ENCODE results near the gene PDSS2. TPM values are rescaled to one million over a fixed set of nuclear protein-coding genes. Genes with fewer than 3 reads are reported as not detected.

The PDSS2 gene
- total and polyA plus RNA-seq, 8 donors = 2.7 to 10.1 (median 6.2) TPM

DNA sequence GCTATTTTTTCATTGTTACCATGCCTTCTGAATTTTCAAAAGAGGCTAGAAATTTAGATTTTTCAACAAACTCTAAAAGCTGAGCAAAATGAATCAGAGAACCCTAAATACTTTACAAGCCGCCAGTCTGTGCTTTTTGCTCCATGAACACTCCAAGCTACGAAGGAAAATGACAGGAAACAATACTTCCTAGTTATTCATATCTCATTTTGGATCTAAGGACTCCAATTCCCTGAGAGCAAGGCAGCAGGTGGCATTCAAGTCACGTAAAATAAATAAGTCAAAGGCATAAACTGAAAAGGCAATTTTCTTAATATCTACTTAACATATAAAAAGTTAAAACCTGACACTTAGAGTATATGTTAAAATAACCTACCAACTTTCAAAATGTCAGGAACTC lies 50.6 kb downstream of the PDSS2 start:
- WGBS, 2 donors = 70 to 71% methylated on average over 3 of the region's 3 CpGs
- TF ChIP-seq, protein P1, sequence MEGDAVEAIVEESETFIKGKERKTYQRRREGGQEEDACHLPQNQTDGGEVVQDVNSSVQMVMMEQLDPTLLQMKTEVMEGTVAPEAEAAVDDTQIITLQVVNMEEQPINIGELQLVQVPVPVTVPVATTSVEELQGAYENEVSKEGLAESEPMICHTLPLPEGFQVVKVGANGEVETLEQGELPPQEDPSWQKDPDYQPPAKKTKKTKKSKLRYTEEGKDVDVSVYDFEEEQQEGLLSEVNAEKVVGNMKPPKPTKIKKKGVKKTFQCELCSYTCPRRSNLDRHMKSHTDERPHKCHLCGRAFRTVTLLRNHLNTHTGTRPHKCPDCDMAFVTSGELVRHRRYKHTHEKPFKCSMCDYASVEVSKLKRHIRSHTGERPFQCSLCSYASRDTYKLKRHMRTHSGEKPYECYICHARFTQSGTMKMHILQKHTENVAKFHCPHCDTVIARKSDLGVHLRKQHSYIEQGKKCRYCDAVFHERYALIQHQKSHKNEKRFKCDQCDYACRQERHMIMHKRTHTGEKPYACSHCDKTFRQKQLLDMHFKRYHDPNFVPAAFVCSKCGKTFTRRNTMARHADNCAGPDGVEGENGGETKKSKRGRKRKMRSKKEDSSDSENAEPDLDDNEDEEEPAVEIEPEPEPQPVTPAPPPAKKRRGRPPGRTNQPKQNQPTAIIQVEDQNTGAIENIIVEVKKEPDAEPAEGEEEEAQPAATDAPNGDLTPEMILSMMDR (IDR thresholded peaks at IDR 0.05) = no peak
- Histone ChIP-seq H3K4me3 (no peak overlapping the region), H3K9me3 (no peaks in the 10 kb centered on the region), H3K36me3 (no peaks in the 10 kb centered on the region), H3K27ac (no peak overlapping the region), H3K27me3 (no peaks in the 10 kb centered on the region), H3K4me1 (no peaks in the 10 kb centered on the region)
- FAIRE-seq (no peak), ATAC-seq (no peak), DNase-seq (no peak)
- intact Hi-C loops (cut with DNase I) = no loop called here

- DNase-seq = no peak
- H3K27me3 ChIP-seq = no peaks in the 10 kb centered on the region
- no peak for ATAC-seq
- H3K4me3 ChIP-seq = no peak overlapping the region
- intact Hi-C loops (cut with DNase I) = no loop called here
- no peak overlapping the region for H3K27ac ChIP-seq
- TF ChIP-seq, protein P1 (IDR thresholded peaks at IDR 0.05) = no peak
- no peaks in the 10 kb centered on the region for H3K4me1 ChIP-seq
- no peaks in the 10 kb centered on the region for H3K9me3 ChIP-seq
- FAIRE-seq = no peak
- WGBS, 2 donors = 99 to 100% methylated on average over 3 of the region's 3 CpGs
- no peaks in the 10 kb centered on the region for H3K36me3 ChIP-seq
Observed at GRCh38 chr6:107405002-107405401, 54.4 kb downstream of the PDSS2 start.

GRCh38 chr6:107402533-107402932 lies 56.8 kb downstream of the PDSS2 start:
- no peak overlapping the region for H3K27ac ChIP-seq
- H3K9me3 ChIP-seq = no peaks in the 10 kb centered on the region
- no peaks in the 10 kb centered on the region for H3K4me1 ChIP-seq
- no peaks in the 10 kb centered on the region for H3K27me3 ChIP-seq
- FAIRE-seq (no peak), DNase-seq (no peak), ATAC-seq (no peak)
- no peak overlapping the region for H3K4me3 ChIP-seq
- 100% methylated on average over 1 of the region's 1 CpG for WGBS, 2 donors
- intact Hi-C loops (cut with DNase I) = no loop called here
- no peaks in the 10 kb centered on the region for H3K36me3 ChIP-seq
- TF ChIP-seq, protein P1 (IDR thresholded peaks at IDR 0.05) = no peak

GRCh38 chr6:107401573-107401972 lies 57.8 kb downstream of the PDSS2 start:
- intact Hi-C loops (cut with DNase I) = no loop called here
- FAIRE-seq (no peak), ATAC-seq (no peak), DNase-seq (no peak)
- H3K4me3 ChIP-seq = no peak overlapping the region
- H3K4me1 ChIP-seq = no peaks in the 10 kb centered on the region
- no peaks in the 10 kb centered on the region for H3K36me3 ChIP-seq
- TF ChIP-seq, protein P1 (IDR thresholded peaks at IDR 0.05) = no peak
- H3K9me3 ChIP-seq = no peaks in the 10 kb centered on the region
- no peaks in the 10 kb centered on the region for H3K27me3 ChIP-seq
- no peak overlapping the region for H3K27ac ChIP-seq
- 87 to 97% methylated on average over 1 of the region's 1 CpG for WGBS, 2 donors

GRCh38 chr6:107400616-107401147 lies 58.7 kb downstream of the PDSS2 start:
- WGBS, 2 donors = 96 to 100% methylated on average over 4 of the region's 4 CpGs
- FAIRE-seq (no peak), ATAC-seq (no peak), DNase-seq (no peak)
- Histone ChIP-seq H3K4me3 (no peak overlapping the region), H3K27ac (no peak overlapping the region), H3K9me3 (no peaks in the 10 kb centered on the region), H3K4me1 (no peaks in the 10 kb centered on the region), H3K36me3 (no peaks in the 10 kb centered on the region), H3K27me3 (no peaks in the 10 kb centered on the region)
- TF ChIP-seq, protein P1 (IDR thresholded peaks at IDR 0.05) = no peak
- intact Hi-C loops (cut with DNase I) = no loop called here
